K562 (cell line): ENCODE results near the gene NDUFB5. TPM values are rescaled to one million over a fixed set of nuclear protein-coding genes. Genes with fewer than 3 reads are reported as not detected.

Experiments used
- ADNP ChIP-seq: fragments of 200-800 bp; sonication (Bioruptor generic); IDR thresholded peaks from 2 replicates; pipeline ENCODE4 v1.6.1; 2016; ENCODE audit warnings: missing genetic modification characterization, missing compliant biosample characterization
- ARID2 ChIP-seq: fragments of 450-650 bp; IDR thresholded peaks from 2 replicates; pipeline ENCODE4 v1.6.1; 2017; ENCODE audit warnings: antibody characterized with exemption, mild to moderate bottlenecking
- ELF4 ChIP-seq: fragments of 450-650 bp; formaldehyde crosslinking; IDR thresholded peaks from 2 replicates; pipeline ENCODE4 v1.4.0; 2022; ENCODE audit warnings: missing genetic modification characterization
- FOSL1 ChIP-seq: fragments of 200-800 bp; sonication (Bioruptor generic); conservative IDR thresholded peaks from 2 replicates; pipeline ENCODE4 v1.6.1; 2016; ENCODE audit warnings: missing genetic modification characterization, missing compliant biosample characterization
- L3MBTL2 ChIP-seq: fragments of 450-650 bp; IDR thresholded peaks from 2 replicates; pipeline ENCODE4 v1.6.1; 2016; ENCODE audit warnings: mild to moderate bottlenecking, moderate library complexity
- PURB ChIP-seq: sonication (generic); formaldehyde crosslinking; IDR thresholded peaks from 2 replicates; pipeline ENCODE4 v1.9.0; 2021; ENCODE audit warnings: low read depth, mild to moderate bottlenecking, missing genetic modification reagents
- RFX5 ChIP-seq: IDR thresholded peaks from 2 replicates; pipeline ENCODE4 v1.6.1; 2011; ENCODE audit warnings: low read depth, mild to moderate bottlenecking, improper control_type of control experiment, low read length
- ZFP30 ChIP-seq: fragments of 250-450 bp; sonication (Bioruptor Pico); IDR thresholded peaks from 2 replicates; pipeline ENCODE4 v1.8.0; 2022; ENCODE audit warnings: moderate library complexity, mild to moderate bottlenecking, inconsistent platforms, borderline replicate concordance
- ZNF143 ChIP-seq: sonication (generic); formaldehyde crosslinking; IDR thresholded peaks from 2 replicates; pipeline ENCODE4 v1.9.0; 2022; ENCODE audit warnings: mild to moderate bottlenecking, missing genetic modification reagents
- ZNF263 ChIP-seq: sonication (generic); formaldehyde crosslinking; IDR thresholded peaks from 2 replicates; pipeline ENCODE4 v1.8.0; 2022; ENCODE audit warnings: mild to moderate bottlenecking, missing genetic modification reagents, borderline replicate concordance
- ZNF445 ChIP-seq: fragments of 250-450 bp; sonication (Bioruptor Pico); IDR thresholded peaks from 2 replicates; pipeline ENCODE4 v1.4.0; 2020; ENCODE audit warnings: low read depth, mild to moderate bottlenecking, moderate library complexity
- ZNF644 ChIP-seq: fragments of 200-800 bp; sonication (Bioruptor generic); IDR thresholded peaks from 2 replicates; pipeline ENCODE4 v1.6.1; 2016; ENCODE audit warnings: low read depth, missing genetic modification characterization, missing compliant biosample characterization
- polyA plus RNA-seq, 8 experiments: library from polyadenylated mRNA; depleted of rRNA in 4 of 8; stranded (reverse) in 5 of 8; unstranded in 3 of 8; fragments of >200 nt; fragmentation: Nextera tagmentation in 2 of 8; fragmentation: Illumina TruSeq in 1 of 8; extraction: Ambion mirVana in 2 of 8; extraction: Trizol in 1 of 8; gene quantifications; 2 replicates each; pipeline versions ENCODE4 v1.2.1 to v1.2.3, GENCODE V29; 2011 to 2014; ENCODE audit warnings: inconsistent platforms in 1 of 8, missing spikeins in 1 of 8
- total RNA-seq, 7 experiments: library from RNA; depleted of rRNA in 6 of 7; stranded (reverse); fragments of >200 nt in 6 of 7; fragmentation: Illumina TruSeq in 2 of 7; extraction: Trizol in 2 of 7; gene quantifications; 2 replicates each; pipeline versions ENCODE4 v1.2.1 to v1.2.3, GENCODE V29; 2011 to 2021; ENCODE audit warnings: low replicate concordance in 1 of 7
- TF ChIP-seq, protein P1 (sequence below), 2 experiments: fragments of 450-650 bp; IDR thresholded peaks; 2 replicates each; pipeline ENCODE4 v1.6.1; 2016; ENCODE audit warnings: mild to moderate bottlenecking in 2 of 2, borderline replicate concordance in 1 of 2, low read depth in 1 of 2, moderate library complexity in 1 of 2
- TF ChIP-seq, protein P2 (sequence below): sonication (generic); formaldehyde crosslinking; IDR thresholded peaks from 2 replicates; pipeline ENCODE4 v1.8.1; 2023; ENCODE audit warnings: mild to moderate bottlenecking, missing genetic modification reagents
- TF ChIP-seq, protein P3 (sequence below): fragments of 250-450 bp; sonication (Bioruptor Pico); IDR thresholded peaks from 2 replicates; pipeline ENCODE4 v1.9.0; 2021; ENCODE audit warnings: mild to moderate bottlenecking, inconsistent platforms

The NDUFB5 gene
- total and polyA plus RNA-seq, 9 of the 15 experiments (the other 6 are each of a cell fraction or from before 2014, with no cell fraction given), result 128 to 466 (median 176) TPM

DNA sequence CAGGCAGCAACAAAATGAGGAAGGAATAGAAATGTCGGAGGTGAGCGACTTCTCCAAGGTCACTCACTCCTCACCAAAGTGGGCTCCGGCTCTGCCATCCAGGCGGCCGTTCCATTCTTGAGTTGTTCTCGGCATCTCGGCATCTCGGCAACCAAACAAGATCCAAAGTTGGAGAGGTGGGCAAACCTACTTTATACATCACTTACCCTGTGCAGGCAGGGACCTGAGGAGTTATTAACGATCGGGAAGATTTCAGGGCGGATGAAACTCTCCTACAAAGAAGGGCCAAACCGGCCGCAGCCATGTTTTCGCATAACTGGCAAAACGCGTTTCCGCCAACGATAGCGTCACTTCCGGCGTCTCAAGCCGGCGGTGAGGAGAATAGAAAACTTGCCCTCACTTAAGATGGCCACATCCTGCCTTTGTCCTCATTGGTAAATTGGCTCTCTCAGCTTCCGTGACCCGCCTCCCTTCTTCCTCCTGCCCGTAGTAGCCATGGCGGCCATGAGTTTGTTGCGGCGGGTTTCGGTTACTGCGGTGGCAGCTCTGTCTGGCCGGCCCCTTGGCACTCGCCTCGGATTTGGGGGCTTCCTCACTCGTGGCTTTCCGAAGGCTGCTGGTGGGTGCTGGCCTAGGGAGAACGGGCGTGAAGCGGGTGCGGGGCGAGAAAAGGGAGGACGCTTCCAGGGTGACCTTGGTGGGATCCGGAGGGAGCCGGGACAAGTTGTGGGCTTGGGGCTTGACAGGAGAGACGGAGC, at the start of gene NDUFB5, which contains the start of gene MRPL47 (continued):
- TF ChIP-seq ZNF263 (CRISPR knock-in tag) (0 out of 2 replicates have a peak, but pooled peaks have one; percentile 27), ELF4 (peak; percentile 32; the same call in 1 of the 2 replicates), ZFP30 (CRISPR knock-in tag) (no peak), ZNF143 (CRISPR knock-in tag) (no peak), PURB (no peak), L3MBTL2 (no peak), RFX5 (no peak), ZNF445 (CRISPR knock-in tag) (no peak), ARID2 (no peak), ADNP (no peak), ZNF644 (0 out of 2 replicates have a peak, but pooled peaks have one; percentile 59), FOSL1 (tag) (peak; percentile 13)
- TF ChIP-seq, protein P1, sequence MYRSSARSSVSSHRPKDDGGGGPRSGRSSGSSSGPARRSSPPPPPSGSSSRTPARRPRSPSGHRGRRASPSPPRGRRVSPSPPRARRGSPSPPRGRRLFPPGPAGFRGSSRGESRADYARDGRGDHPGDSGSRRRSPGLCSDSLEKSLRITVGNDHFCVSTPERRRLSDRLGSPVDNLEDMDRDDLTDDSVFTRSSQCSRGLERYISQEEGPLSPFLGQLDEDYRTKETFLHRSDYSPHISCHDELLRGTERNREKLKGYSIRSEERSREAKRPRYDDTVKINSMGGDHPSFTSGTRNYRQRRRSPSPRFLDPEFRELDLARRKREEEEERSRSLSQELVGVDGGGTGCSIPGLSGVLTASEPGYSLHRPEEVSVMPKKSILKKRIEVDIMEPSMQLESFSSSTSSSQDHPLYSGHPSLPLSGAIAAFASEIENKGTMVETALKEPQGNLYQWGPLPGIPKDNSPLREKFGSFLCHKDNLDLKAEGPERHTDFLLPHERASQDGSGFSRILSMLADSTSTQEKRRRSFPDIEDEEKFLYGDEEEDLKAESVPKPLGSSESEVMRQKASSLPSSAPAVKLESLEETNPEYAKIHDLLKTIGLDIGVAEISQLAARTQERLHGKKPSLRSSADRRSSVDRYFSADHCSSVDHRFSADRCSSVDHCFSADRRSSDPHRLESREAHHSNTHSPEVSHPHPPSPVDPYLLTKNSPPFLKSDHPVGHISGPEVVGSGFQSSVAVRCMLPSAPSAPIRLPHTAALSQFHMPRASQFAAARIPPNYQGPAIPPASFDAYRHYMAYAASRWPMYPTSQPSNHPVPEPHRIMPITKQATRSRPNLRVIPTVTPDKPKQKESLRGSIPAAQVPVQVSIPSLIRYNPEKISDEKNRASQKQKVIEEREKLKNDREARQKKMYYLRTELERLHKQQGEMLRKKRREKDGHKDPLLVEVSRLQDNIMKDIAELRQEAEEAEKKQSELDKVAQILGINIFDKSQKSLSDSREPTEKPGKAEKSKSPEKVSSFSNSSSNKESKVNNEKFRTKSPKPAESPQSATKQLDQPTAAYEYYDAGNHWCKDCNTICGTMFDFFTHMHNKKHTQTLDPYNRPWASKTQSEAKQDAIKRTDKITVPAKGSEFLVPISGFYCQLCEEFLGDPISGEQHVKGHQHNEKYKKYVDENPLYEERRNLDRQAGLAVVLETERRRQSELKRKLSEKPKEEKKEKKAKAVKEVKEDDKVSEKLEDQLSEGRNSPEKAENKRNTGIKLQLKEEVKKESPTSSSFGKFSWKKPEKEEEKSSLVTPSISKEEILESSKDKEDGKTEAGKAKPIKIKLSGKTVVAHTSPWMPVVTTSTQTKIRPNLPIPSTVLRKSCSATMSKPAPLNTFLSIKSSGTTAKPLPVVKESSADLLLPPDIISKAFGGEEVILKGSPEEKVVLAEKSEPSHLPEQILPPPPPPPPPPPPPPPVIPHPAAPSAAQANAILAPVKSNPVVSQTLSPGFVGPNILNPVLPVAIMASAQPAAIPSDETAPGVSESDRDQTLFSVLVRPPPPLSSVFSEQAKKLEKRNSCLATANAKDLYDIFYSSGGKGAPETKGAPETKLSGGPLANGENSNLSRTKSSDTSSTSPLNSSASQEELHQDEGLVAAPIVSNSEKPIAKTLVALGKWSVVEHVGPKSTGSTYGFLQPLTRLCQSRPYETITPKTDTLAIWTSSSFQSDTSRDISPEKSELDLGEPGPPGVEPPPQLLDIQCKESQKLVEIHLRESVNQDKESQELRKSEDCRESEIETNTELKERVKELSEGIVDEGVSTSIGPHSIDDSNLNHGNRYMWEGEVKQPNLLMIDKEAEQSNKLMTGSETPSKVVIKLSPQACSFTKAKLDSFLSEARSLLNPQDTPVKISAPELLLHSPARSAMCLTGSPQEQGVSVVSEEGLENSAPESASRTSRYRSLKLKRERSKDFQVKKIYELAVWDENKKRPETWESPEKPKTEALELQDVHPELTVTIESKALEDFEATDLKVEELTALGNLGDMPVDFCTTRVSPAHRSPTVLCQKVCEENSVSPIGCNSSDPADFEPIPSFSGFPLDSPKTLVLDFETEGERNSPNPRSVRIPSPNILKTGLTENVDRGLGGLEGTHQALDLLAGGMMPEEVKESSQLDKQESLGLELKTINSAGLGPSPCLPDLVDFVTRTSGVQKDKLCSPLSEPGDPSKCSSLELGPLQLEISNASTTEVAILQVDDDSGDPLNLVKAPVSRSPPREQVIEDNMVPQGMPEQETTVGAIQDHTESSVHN (IDR thresholded peaks at IDR 0.05; ENCODE audit: borderline replicate concordance in 1 of 2, low read depth in 1 of 2), result no peak
- TF ChIP-seq, protein P2, sequence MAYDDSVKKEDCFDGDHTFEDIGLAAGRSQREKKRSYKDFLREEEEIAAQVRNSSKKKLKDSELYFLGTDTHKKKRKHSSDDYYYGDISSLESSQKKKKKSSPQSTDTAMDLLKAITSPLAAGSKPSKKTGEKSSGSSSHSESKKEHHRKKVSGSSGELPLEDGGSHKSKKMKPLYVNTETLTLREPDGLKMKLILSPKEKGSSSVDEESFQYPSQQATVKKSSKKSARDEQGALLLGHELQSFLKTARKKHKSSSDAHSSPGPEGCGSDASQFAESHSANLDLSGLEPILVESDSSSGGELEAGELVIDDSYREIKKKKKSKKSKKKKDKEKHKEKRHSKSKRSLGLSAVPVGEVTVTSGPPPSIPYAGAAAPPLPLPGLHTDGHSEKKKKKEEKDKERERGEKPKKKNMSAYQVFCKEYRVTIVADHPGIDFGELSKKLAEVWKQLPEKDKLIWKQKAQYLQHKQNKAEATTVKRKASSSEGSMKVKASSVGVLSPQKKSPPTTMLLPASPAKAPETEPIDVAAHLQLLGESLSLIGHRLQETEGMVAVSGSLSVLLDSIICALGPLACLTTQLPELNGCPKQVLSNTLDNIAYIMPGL (CRISPR knock-in tag), result no peak
- TF ChIP-seq, protein P3, sequence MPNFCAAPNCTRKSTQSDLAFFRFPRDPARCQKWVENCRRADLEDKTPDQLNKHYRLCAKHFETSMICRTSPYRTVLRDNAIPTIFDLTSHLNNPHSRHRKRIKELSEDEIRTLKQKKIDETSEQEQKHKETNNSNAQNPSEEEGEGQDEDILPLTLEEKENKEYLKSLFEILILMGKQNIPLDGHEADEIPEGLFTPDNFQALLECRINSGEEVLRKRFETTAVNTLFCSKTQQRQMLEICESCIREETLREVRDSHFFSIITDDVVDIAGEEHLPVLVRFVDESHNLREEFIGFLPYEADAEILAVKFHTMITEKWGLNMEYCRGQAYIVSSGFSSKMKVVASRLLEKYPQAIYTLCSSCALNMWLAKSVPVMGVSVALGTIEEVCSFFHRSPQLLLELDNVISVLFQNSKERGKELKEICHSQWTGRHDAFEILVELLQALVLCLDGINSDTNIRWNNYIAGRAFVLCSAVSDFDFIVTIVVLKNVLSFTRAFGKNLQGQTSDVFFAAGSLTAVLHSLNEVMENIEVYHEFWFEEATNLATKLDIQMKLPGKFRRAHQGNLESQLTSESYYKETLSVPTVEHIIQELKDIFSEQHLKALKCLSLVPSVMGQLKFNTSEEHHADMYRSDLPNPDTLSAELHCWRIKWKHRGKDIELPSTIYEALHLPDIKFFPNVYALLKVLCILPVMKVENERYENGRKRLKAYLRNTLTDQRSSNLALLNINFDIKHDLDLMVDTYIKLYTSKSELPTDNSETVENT (CRISPR knock-in tag), result 0 out of 2 replicates have a peak, but pooled peaks have one; percentile 42
